Esophagus squamous epithelium (tissue), 4 donors: ENCODE data around the gene B4GALT7.

Experiments
- POLR2A ChIP-seq, 4 donors: fragments of 450-650 bp; IDR thresholded peaks; one replicate each; pipeline ENCODE4 v1.6.1; 2017; ENCODE audit warnings: antibody characterized with exemption in 4 of 4, mild to moderate bottlenecking in 4 of 4, moderate library complexity in 3 of 4
- TF ChIP-seq, protein P1 (sequence below), 6 experiments: fragments of 450-650 bp in 4 of 6; fragments of 200-600 bp in 2 of 6; sonication (generic) in 2 of 6; IDR thresholded peaks; one replicate each; pipeline ENCODE4 v1.5.1; 2016 to 2019; ENCODE audit warnings: antibody characterized with exemption in 6 of 6, mild to moderate bottlenecking in 4 of 6, moderate library complexity in 4 of 6

DNA sequence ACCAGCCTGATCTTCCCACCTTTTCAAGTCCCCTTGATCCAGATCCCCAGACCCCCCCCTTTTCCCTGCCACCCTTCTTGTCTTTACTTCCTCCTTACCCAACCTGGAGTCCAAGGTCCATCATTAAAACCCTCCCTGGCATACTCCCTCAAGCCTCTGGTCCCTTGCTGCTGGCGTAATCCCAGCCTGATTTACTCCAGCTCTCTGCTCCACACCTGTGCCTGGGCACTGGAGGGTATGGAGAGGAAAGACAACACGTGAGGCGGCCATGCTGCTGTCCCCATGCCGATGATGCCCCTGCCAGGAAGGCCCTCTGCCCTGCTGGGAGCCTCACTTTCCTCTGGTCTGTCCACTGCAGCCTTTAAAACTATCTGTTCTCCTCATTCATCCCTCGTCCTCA, 5.1 kb downstream of the B4GALT7 start:
- TF ChIP-seq, protein P1, sequence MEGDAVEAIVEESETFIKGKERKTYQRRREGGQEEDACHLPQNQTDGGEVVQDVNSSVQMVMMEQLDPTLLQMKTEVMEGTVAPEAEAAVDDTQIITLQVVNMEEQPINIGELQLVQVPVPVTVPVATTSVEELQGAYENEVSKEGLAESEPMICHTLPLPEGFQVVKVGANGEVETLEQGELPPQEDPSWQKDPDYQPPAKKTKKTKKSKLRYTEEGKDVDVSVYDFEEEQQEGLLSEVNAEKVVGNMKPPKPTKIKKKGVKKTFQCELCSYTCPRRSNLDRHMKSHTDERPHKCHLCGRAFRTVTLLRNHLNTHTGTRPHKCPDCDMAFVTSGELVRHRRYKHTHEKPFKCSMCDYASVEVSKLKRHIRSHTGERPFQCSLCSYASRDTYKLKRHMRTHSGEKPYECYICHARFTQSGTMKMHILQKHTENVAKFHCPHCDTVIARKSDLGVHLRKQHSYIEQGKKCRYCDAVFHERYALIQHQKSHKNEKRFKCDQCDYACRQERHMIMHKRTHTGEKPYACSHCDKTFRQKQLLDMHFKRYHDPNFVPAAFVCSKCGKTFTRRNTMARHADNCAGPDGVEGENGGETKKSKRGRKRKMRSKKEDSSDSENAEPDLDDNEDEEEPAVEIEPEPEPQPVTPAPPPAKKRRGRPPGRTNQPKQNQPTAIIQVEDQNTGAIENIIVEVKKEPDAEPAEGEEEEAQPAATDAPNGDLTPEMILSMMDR (IDR thresholded peaks at IDR 0.05): no peak
- no peak for TF ChIP-seq POLR2A (IDR thresholded peaks at IDR 0.05)
